H9 (cell line): Measurements from ENCODE around the gene PPP2R1A. TPM values are rescaled to one million over a fixed set of nuclear protein-coding genes. Genes with fewer than 3 reads are reported as not detected.

Experiments used
- DNase-seq: peaks from one replicate; pipeline ENCODE4 v3.0.0-alpha.2; 2017
- H2AFZ ChIP-seq: one replicate; pipeline ENCODE4 v1.6.1; 2013; ENCODE audit warnings: mild to moderate bottlenecking, low read length, control low read depth, moderate library complexity
- H2AK5ac ChIP-seq: 2 replicates; pipeline ENCODE4 v1.6.1; 2013; ENCODE audit warnings: low read length, control low read depth, mixed read lengths; ENCODE audit not compliant: insufficient read length
- H2BK120ac ChIP-seq: one replicate; pipeline ENCODE4 v1.6.1; 2013; ENCODE audit warnings: low read depth, mild to moderate bottlenecking, low read length, control low read depth, inconsistent platforms; ENCODE audit not compliant: poor library complexity, severe bottlenecking
- H2BK12ac ChIP-seq: 2 replicates; pipeline ENCODE4 v1.6.1; 2013; ENCODE audit warnings: low read length, control low read depth, mixed read lengths, low read depth; ENCODE audit not compliant: insufficient read length
- H2BK15ac ChIP-seq: 2 replicates; pipeline ENCODE4 v1.6.1; 2013; ENCODE audit warnings: low read depth, low read length, control low read depth
- H2BK20ac ChIP-seq: one replicate; pipeline ENCODE4 v1.6.1; 2013; ENCODE audit warnings: low read depth, mild to moderate bottlenecking, low read length, control low read depth, inconsistent platforms; ENCODE audit not compliant: poor library complexity, severe bottlenecking
- H2BK5ac ChIP-seq: 2 replicates; pipeline ENCODE4 v1.6.1; 2013; ENCODE audit warnings: low read length, control low read depth, mixed read lengths; ENCODE audit not compliant: insufficient read length
- H3K14ac ChIP-seq: 2 replicates; pipeline ENCODE4 v1.6.1; 2013; ENCODE audit warnings: low read length, control low read depth; ENCODE audit not compliant: insufficient read depth
- H3K18ac ChIP-seq: 2 replicates; pipeline ENCODE4 v1.6.1; 2013; ENCODE audit warnings: low read depth, mild to moderate bottlenecking, mixed read lengths, low read length, control low read depth; ENCODE audit not compliant: insufficient read length
- H3K23ac ChIP-seq: 2 replicates; pipeline ENCODE4 v1.6.1; 2013; ENCODE audit warnings: low read length, control low read depth, mixed read lengths, low read depth; ENCODE audit not compliant: insufficient read length
- H3K23me2 ChIP-seq: 2 replicates; pipeline ENCODE4 v1.6.1; 2013; ENCODE audit warnings: low read depth, mild to moderate bottlenecking, mixed read lengths, low read length, control low read depth; ENCODE audit not compliant: insufficient read length, poor library complexity, severe bottlenecking
- H3K27ac ChIP-seq: 2 replicates; pipeline ENCODE4 v1.5.1; 2013; ENCODE audit warnings: low read length, control low read depth, mixed read lengths, low read depth; ENCODE audit not compliant: insufficient read length
- H3K27me3 ChIP-seq: 2 replicates; pipeline ENCODE4 v1.6.1; 2013; ENCODE audit warnings: low read length, control low read depth, inconsistent platforms; ENCODE audit not compliant: insufficient read depth
- H3K4ac ChIP-seq: 2 replicates; pipeline ENCODE4 v1.6.1; 2013; ENCODE audit warnings: low read depth, mild to moderate bottlenecking, control low read depth, inconsistent platforms, low read length, moderate library complexity
- H3K4me1 ChIP-seq: 2 replicates; pipeline ENCODE4 v1.6.1; 2013; ENCODE audit warnings: low read length, control low read depth, inconsistent platforms; ENCODE audit not compliant: insufficient read depth
- H3K4me2 ChIP-seq: 2 replicates; pipeline ENCODE4 v1.6.1; 2013; ENCODE audit warnings: low read length, control low read depth, mixed read lengths; ENCODE audit not compliant: insufficient read length, insufficient read depth
- H3K56ac ChIP-seq: 2 replicates; pipeline ENCODE4 v1.6.1; 2013; ENCODE audit warnings: low read depth, mild to moderate bottlenecking, mixed read lengths, low read length, control low read depth; ENCODE audit not compliant: insufficient read length
- H3K79me1 ChIP-seq: 2 replicates; pipeline ENCODE4 v1.6.1; 2013; ENCODE audit warnings: low read depth, mild to moderate bottlenecking, moderate library complexity, low read length, control low read depth, inconsistent platforms; ENCODE audit not compliant: insufficient read depth, poor library complexity, severe bottlenecking
- H3K79me2 ChIP-seq: 2 replicates; pipeline ENCODE4 v1.6.1; 2013; ENCODE audit warnings: low read length, control low read depth, inconsistent platforms; ENCODE audit not compliant: insufficient read depth
- H3K9ac ChIP-seq: 2 replicates; pipeline ENCODE4 v1.6.1; 2013; ENCODE audit warnings: low read length, control low read depth, mixed read lengths; ENCODE audit not compliant: insufficient read length; ENCODE audit errors: extremely low read depth
- H3K9me3 ChIP-seq: one replicate; pipeline ENCODE4 v1.6.1; 2013; ENCODE audit warnings: low read depth, low read length, inconsistent platforms; ENCODE audit not compliant: control insufficient read depth
- H3T11ph ChIP-seq: one replicate; pipeline ENCODE4 v1.6.1; 2013; ENCODE audit warnings: mild to moderate bottlenecking, low read length, control low read depth, inconsistent platforms
- H4K20me1 ChIP-seq: one replicate; pipeline ENCODE4 v1.6.1; 2013; ENCODE audit not compliant: control insufficient read depth, insufficient read length, insufficient read depth
- H4K5ac ChIP-seq: 2 replicates; pipeline ENCODE4 v1.6.1; 2013; ENCODE audit warnings: low read depth, mild to moderate bottlenecking, mixed read lengths, low read length, control low read depth; ENCODE audit not compliant: insufficient read length
- H4K8ac ChIP-seq: replicated peaks from 2 replicates; pipeline ENCODE4 v1.6.1; 2013; ENCODE audit warnings: low read length, control low read depth, mixed read lengths, low read depth; ENCODE audit not compliant: insufficient read length
- H4K91ac ChIP-seq: 2 replicates; pipeline ENCODE4 v1.6.1; 2013; ENCODE audit warnings: low read depth, mild to moderate bottlenecking, moderate library complexity, mixed read lengths, low read length, control low read depth; ENCODE audit not compliant: insufficient read length
- H3K27ac Mint-ChIP-seq, 3 experiments: 2 replicates in 2 of 3; 3 replicates in 1 of 3; pipeline ENCODE4 v1.8.0; 2020 to 2021; ENCODE audit warnings: mixed read lengths in 3 of 3, mild to moderate bottlenecking in 1 of 3, moderate library complexity in 1 of 3
- H3K27me3 Mint-ChIP-seq: 2 replicates; pipeline ENCODE4 v1.8.0; 2021; ENCODE audit warnings: low read depth, mild to moderate bottlenecking, moderate library complexity, mixed read lengths
- H3K36me3 Mint-ChIP-seq, 3 experiments: 2 replicates in 2 of 3; 3 replicates in 1 of 3; pipeline ENCODE4 v1.8.0; 2020 to 2021; ENCODE audit warnings: low read depth in 3 of 3, mixed read lengths in 3 of 3; ENCODE audit not compliant: insufficient read depth in 1 of 3
- H3K4me1 Mint-ChIP-seq, 2 experiments: 2 replicates each; pipeline ENCODE4 v1.8.0; 2020; ENCODE audit warnings: mixed read lengths in 2 of 2
- H3K4me3 Mint-ChIP-seq, 2 experiments: 2 replicates in 1 of 2; 3 replicates in 1 of 2; pipeline ENCODE4 v1.8.0; 2020 to 2021; ENCODE audit warnings: mild to moderate bottlenecking in 2 of 2, mixed read lengths in 2 of 2, moderate library complexity in 1 of 2
- H3K9me3 Mint-ChIP-seq, 2 experiments: 2 replicates in 1 of 2; 3 replicates in 1 of 2; pipeline ENCODE4 v1.8.0; 2020; ENCODE audit warnings: mild to moderate bottlenecking in 2 of 2, mixed read lengths in 2 of 2, moderate library complexity in 1 of 2
- CTCF ChIP-seq: fragments of 200-600 bp; sonication (generic); conservative IDR thresholded peaks from 3 replicates; pipeline ENCODE4 v1.8.0; 2021; ENCODE audit warnings: antibody characterized with exemption, mild to moderate bottlenecking
- WGBS: extraction: QIAGEN DNeasy Blood & Tissue Kit; methylation state at CpG from one replicate; pipeline ENCODE4 v1.1.7; 2013; ENCODE audit warnings: missing lambda C conversion rate, low lambda C conversion rate, mixed read lengths; ENCODE audit not compliant: insufficient read length; ENCODE audit errors: extremely low coverage; 5-methylcytosine and 5-hydroxymethylcytosine counted together
- total RNA-seq: library from RNA; stranded (reverse); gene quantifications from 2 replicates; pipeline ENCODE4 v1.2.1, GENCODE V29; 2021

The PPP2R1A gene
- total RNA-seq, 1 experiment from 2014 or later = 432 TPM

- WGBS = no CpG with 5 or more reads among the region's 4 CpGs
- H3K4me1 Mint-ChIP-seq = no peaks in the 10 kb centered on the region
- H2AK5ac ChIP-seq = no peak overlapping the region
These were observed 36.8 kb downstream of the PPP2R1A start for GRCh38 chr19:52226652-52227051.

More at GRCh38 chr19:52226652-52227051, 36.8 kb downstream of the PPP2R1A start:
- H2BK120ac ChIP-seq = no peak overlapping the region
- no peak for TF ChIP-seq CTCF
- H3K23ac ChIP-seq = no peak overlapping the region
- no peaks in the 10 kb centered on the region for H3K79me2 ChIP-seq
- Mint-ChIP-seq H3K27ac (no peak overlapping the region; a peak in 2 of 7 replicates), H3K4me3 (no peak overlapping the region), H3K36me3 (peaks cover 60 to 79% (median 66%) of the 10 kb centered on the region in 3 experiments), H3K9me3 (no peaks in the 10 kb centered on the region), H3K27me3 (no peaks in the 10 kb centered on the region)
- no peak overlapping the region for H4K8ac ChIP-seq
- no peak overlapping the region for H4K91ac ChIP-seq
- H2BK5ac ChIP-seq = no peak overlapping the region
- no peak overlapping the region for H3T11ph ChIP-seq
- no peaks in the 10 kb centered on the region for H3K79me1 ChIP-seq
- H2BK12ac ChIP-seq = no peak overlapping the region
- H3K18ac ChIP-seq = no peak overlapping the region
- no peak overlapping the region for H2BK20ac ChIP-seq
- H3K9me3 ChIP-seq = no peaks in the 10 kb centered on the region
- no peak for DNase-seq
- no peak overlapping the region for H3K27ac ChIP-seq
- H4K5ac ChIP-seq = no peak overlapping the region
- no peak overlapping the region for H3K4me2 ChIP-seq
- H3K27me3 ChIP-seq = no peaks in the 10 kb centered on the region
- H3K4ac ChIP-seq = no peak overlapping the region
- no peak overlapping the region for H3K9ac ChIP-seq
- no peak overlapping the region for H2AFZ ChIP-seq
- H4K20me1 ChIP-seq = no peaks in the 10 kb centered on the region
- no peaks in the 10 kb centered on the region for H3K23me2 ChIP-seq
- no peak overlapping the region for H3K14ac ChIP-seq
- no peak overlapping the region for H2BK15ac ChIP-seq
- no peaks in the 10 kb centered on the region for H3K4me1 ChIP-seq
- H3K56ac ChIP-seq = no peak overlapping the region
